ENCODE data around the gene SCTR. TPM values are rescaled to one million over a fixed set of nuclear protein-coding genes. Genes with fewer than 3 reads are reported as not detected.
A peak's percentile ranks its signal among the peaks of the same experiment; 100 is the strongest.

The SCTR gene
- total and polyA plus RNA-seq, 3 donors from 2014 or later: 1.1 to 6.6 (median 2.0) TPM

- DNase-seq: no peak
- intact Hi-C loops (cut with DNase I; ENCODE audit: low total_unique reads): no loop called here
- peaks cover 23% of the 10 kb centered on the region for H3K4me1 ChIP-seq
- H3K27ac ChIP-seq: peak overlapping the region; percentile 10 to 69
- H3K36me3 ChIP-seq (ENCODE audit: low read depth, missing control alignments): no peaks in the 10 kb centered on the region
- no peaks in the 10 kb centered on the region for H3K9me3 ChIP-seq
- 75 to 77% methylated on average over 10 of the region's 10 CpGs for WGBS, 2 donors
- H3K4me3 ChIP-seq: no peak overlapping the region
- TF ChIP-seq, protein P1, sequence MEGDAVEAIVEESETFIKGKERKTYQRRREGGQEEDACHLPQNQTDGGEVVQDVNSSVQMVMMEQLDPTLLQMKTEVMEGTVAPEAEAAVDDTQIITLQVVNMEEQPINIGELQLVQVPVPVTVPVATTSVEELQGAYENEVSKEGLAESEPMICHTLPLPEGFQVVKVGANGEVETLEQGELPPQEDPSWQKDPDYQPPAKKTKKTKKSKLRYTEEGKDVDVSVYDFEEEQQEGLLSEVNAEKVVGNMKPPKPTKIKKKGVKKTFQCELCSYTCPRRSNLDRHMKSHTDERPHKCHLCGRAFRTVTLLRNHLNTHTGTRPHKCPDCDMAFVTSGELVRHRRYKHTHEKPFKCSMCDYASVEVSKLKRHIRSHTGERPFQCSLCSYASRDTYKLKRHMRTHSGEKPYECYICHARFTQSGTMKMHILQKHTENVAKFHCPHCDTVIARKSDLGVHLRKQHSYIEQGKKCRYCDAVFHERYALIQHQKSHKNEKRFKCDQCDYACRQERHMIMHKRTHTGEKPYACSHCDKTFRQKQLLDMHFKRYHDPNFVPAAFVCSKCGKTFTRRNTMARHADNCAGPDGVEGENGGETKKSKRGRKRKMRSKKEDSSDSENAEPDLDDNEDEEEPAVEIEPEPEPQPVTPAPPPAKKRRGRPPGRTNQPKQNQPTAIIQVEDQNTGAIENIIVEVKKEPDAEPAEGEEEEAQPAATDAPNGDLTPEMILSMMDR (IDR thresholded peaks at IDR 0.05): no peak
- TF ChIP-seq POLR2A (IDR thresholded peaks at IDR 0.05): no peak
- no peaks in the 10 kb centered on the region for H3K27me3 ChIP-seq
Observed at GRCh38 chr2:119429225-119429981, 94.9 kb downstream of the SCTR start.

- H3K36me3 ChIP-seq (ENCODE audit: low read depth, missing control alignments): no peaks in the 10 kb centered on the region
- no peaks in the 10 kb centered on the region for H3K27me3 ChIP-seq
- peaks cover 23% of the 10 kb centered on the region for H3K4me1 ChIP-seq
- intact Hi-C loops (cut with DNase I; ENCODE audit: low total_unique reads): no loop called here
- H3K27ac ChIP-seq: peak overlapping the region in 1 of 2 donors; percentile 69
- TF ChIP-seq, protein P1 (IDR thresholded peaks at IDR 0.05): no peak
- no peak for TF ChIP-seq POLR2A (IDR thresholded peaks at IDR 0.05)
- no peaks in the 10 kb centered on the region for H3K9me3 ChIP-seq
- H3K4me3 ChIP-seq: no peak overlapping the region
- no peak for DNase-seq
- WGBS, 2 donors: 86 to 88% methylated on average over 7 of the region's 7 CpGs
Observed at GRCh38 chr2:119428488-119429224, 95.6 kb downstream of the SCTR start.

GRCh38 chr2:119427756-119428155, 96.5 kb downstream of the SCTR start:
- DNase-seq: no peak
- Histone ChIP-seq H3K27ac (no peak overlapping the region), H3K4me3 (no peak overlapping the region), H3K4me1 (peaks cover 23% of the 10 kb centered on the region), H3K27me3 (no peaks in the 10 kb centered on the region), H3K36me3 (ENCODE audit: low read depth, missing control alignments) (no peaks in the 10 kb centered on the region), H3K9me3 (no peaks in the 10 kb centered on the region)
- TF ChIP-seq POLR2A (IDR thresholded peaks at IDR 0.05): no peak
- TF ChIP-seq, protein P1 (IDR thresholded peaks at IDR 0.05): no peak
- intact Hi-C loops (cut with DNase I; ENCODE audit: low total_unique reads): no loop called here
- WGBS, 2 donors: 91% methylated on average over 3 of the region's 3 CpGs

DNA sequence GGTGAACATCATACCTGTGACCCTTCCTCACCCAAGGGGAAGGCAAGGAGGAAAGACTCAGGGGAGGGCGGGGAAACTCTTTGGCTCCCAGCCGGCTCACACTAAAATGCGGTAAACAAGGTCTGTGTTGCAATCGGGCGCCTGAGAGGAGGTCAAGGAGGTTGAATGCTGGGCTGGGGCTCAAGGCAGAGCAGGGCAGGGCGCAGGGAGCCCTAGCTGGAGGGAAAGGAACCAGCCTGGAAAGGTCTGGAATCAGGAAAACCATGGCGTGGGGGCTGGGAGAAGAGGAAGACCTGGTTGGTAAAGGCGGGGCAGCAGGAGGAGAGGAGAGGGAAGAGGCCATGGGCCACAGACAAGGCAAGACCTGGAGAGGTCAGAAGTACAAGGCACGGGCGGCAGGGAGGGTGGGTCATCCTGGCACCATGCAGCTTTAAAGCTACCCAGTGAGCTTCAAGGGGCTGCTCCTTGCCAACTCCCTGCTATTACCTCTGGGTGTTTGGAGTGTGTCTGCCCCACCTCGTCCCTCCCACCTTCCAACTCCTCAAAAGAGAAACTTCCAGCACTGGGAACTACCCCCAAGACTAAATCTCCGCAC, 97.4 kb downstream of the SCTR start:
- Histone ChIP-seq H3K9me3 (no peaks in the 10 kb centered on the region), H3K4me3 (no peak overlapping the region), H3K36me3 (ENCODE audit: low read depth, missing control alignments) (no peaks in the 10 kb centered on the region), H3K27me3 (no peaks in the 10 kb centered on the region), H3K27ac (peak overlapping the region in 1 of 2 donors; percentile 46), H3K4me1 (peaks cover 20% of the 10 kb centered on the region)
- TF ChIP-seq, protein P1 (IDR thresholded peaks at IDR 0.05): no peak
- no peak for TF ChIP-seq POLR2A (IDR thresholded peaks at IDR 0.05)
- peak; percentile 79 for DNase-seq
- WGBS, 2 donors: 83 to 90% methylated on average over 12 of the region's 12 CpGs
- intact Hi-C loops (cut with DNase I; ENCODE audit: low total_unique reads): no loop called here
